HEK293T (cell line): ENCODE data around the gene DLK1.

ENCODE experiments used
- BHLHE40 ChIP-seq: fragments of 450-650 bp; IDR thresholded peaks from 2 replicates; pipeline ENCODE4 v1.6.1; 2016; ENCODE audit warnings: mild to moderate bottlenecking, moderate library complexity, borderline replicate concordance
- FOXK2 ChIP-seq: fragments of 450-650 bp; IDR thresholded peaks from 2 replicates; pipeline ENCODE4 v1.6.1; 2016; ENCODE audit warnings: mild to moderate bottlenecking
- FOXM1 ChIP-seq: fragments of 450-650 bp; IDR thresholded peaks from 2 replicates; pipeline ENCODE4 v1.6.1; 2017; ENCODE audit warnings: mild to moderate bottlenecking, borderline replicate concordance

DNA sequence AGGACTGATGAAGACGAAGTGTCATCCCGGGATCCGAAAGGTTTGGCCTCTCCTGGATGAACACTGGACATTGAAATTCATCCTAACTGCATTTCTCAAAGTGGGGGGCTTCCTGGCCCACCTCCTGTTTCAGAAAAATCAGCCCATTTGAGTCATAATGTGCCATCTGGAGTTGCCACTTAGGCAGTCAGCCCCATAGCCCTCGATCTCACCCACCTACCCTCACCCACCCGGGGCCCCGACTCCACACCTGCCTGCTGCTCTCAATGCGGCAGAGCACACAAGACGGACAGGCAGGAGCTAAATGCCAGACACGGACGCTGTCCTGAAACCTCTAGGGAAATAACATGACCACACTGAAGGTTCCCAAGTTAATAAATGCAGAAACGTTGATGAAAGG, 12.6 kb downstream of the DLK1 start:
- TF ChIP-seq FOXM1 (no peak), FOXK2 (no peak), BHLHE40 (no peak)
